Cardiac fibroblast (primary cell): ENCODE data around the gene KIAA1549.

Source experiments
- DNase-seq, 2 donors: peaks; one replicate each; pipeline versions ENCODE4 v3.0.0 to v3.0.0-alpha.2; 2010; ENCODE audit warnings: low read depth in 2 of 2
- H3K4me3 ChIP-seq, 2 donors: replicated peaks in 1 of 2; 1 replicate in 1 of 2; 2 replicates in 1 of 2; pipeline ENCODE4 v1.5.1; 2011; ENCODE audit warnings: low read depth in 2 of 2, low read length in 2 of 2, mild to moderate bottlenecking in 2 of 2, moderate library complexity in 1 of 2
- CTCF ChIP-seq: IDR thresholded peaks from one replicate; pipeline ENCODE4 v1.5.1; 2011; ENCODE audit warnings: low read depth, mild to moderate bottlenecking, low read length, inconsistent platforms

KIAA1549 gene

GRCh38 chr7:138926241-138926612, 55.0 kb downstream of the KIAA1549 start:
- no peak for DNase-seq
- no peak overlapping the region for H3K4me3 ChIP-seq
- no peak for TF ChIP-seq CTCF

- no peak for TF ChIP-seq CTCF
- peak in 1 of 2 donors; percentile 12 for DNase-seq
- no peak overlapping the region for H3K4me3 ChIP-seq
Observed at GRCh38 chr7:138924501-138925225, 56.5 kb downstream of the KIAA1549 start.

GRCh38 chr7:138921277-138921676, 59.9 kb downstream of the KIAA1549 start:
- no peak for TF ChIP-seq CTCF
- no peak for DNase-seq
- H3K4me3 ChIP-seq, result no peak overlapping the region

GRCh38 chr7:138919911-138920310, 61.3 kb downstream of the KIAA1549 start:
- H3K4me3 ChIP-seq, result no peak overlapping the region
- TF ChIP-seq CTCF, result no peak
- DNase-seq, result no peak

- DNase-seq, result no peak
- TF ChIP-seq CTCF, result no peak
- no peak overlapping the region for H3K4me3 ChIP-seq
Observed at GRCh38 chr7:138919216-138919615, 62.0 kb downstream of the KIAA1549 start.

GRCh38 chr7:138918756-138919155, 62.4 kb downstream of the KIAA1549 start:
- no peak overlapping the region for H3K4me3 ChIP-seq
- no peak for DNase-seq
- TF ChIP-seq CTCF, result no peak

GRCh38 chr7:138918176-138918575, 63.0 kb downstream of the KIAA1549 start:
- DNase-seq, result no peak
- H3K4me3 ChIP-seq, result no peak overlapping the region
- TF ChIP-seq CTCF, result no peak
